IMR-90 (cell line): ENCODE data around the gene SESN2. TPM values are rescaled to one million over a fixed set of nuclear protein-coding genes. Genes with fewer than 3 reads are reported as not detected.

ENCODE experiments used
- ATAC-seq: fragments of 200-7000 bp; cut with Tn5 transposase; 2 replicates; pipeline ENCODE4 v1.9.1; 2020; ENCODE audit warnings: low read depth, mild to moderate bottlenecking, moderate library complexity
- BruUV-seq: library from RNA; stranded (reverse); fragments of 400-500 nt; replicated peaks from 2 replicates; lab custom pipeline; 2021; lab: Mats Ljungman, UMichigan
- CTCF ChIA-PET: fragments of 300-600 bp; formaldehyde crosslinking; extraction: SDS; loops from one replicate; lab custom pipeline; 2021; ENCODE audit warnings: antibody characterized with exemption; lab: Yijun Ruan, JAX
- POLR2A ChIA-PET: fragments of 300-600 bp; sonication (Branson Sonifier 250); formaldehyde crosslinking; loops from one replicate; lab custom pipeline; 2022; ENCODE audit warnings: antibody characterized with exemption; ENCODE audit not compliant: unreplicated experiment; lab: Charles Lee
- DNase-seq: peaks from one replicate; pipeline ENCODE4 v3.0.0; 2013
- H2AFZ ChIP-seq: replicated peaks from 2 replicates; pipeline ENCODE3; 2013; ENCODE audit warnings: low read length, mild to moderate bottlenecking; ENCODE audit not compliant: poor library complexity
- H2AK5ac ChIP-seq: 2 replicates; pipeline ENCODE4 v1.6.1; 2013; ENCODE audit warnings: low read depth, low read length, inconsistent platforms
- H2AK9ac ChIP-seq: replicated peaks from 2 replicates; pipeline ENCODE3; 2013; ENCODE audit warnings: mild to moderate bottlenecking, low read depth, low read length, moderate library complexity; ENCODE audit not compliant: poor library complexity
- H2BK120ac ChIP-seq: 2 replicates; pipeline ENCODE4 v1.6.1; 2013; ENCODE audit warnings: low read depth, low read length, inconsistent platforms
- H2BK15ac ChIP-seq: 3 replicates; pipeline ENCODE4 v1.6.1; 2013; ENCODE audit warnings: low read depth, low read length, inconsistent platforms
- H2BK20ac ChIP-seq: 2 replicates; pipeline ENCODE4 v1.6.1; 2013; ENCODE audit warnings: low read depth, mild to moderate bottlenecking, inconsistent platforms, low read length, moderate library complexity
- H2BK5ac ChIP-seq: 2 replicates; pipeline ENCODE4 v1.6.1; 2013; ENCODE audit warnings: mild to moderate bottlenecking, low read depth, low read length, inconsistent platforms; ENCODE audit not compliant: poor library complexity, severe bottlenecking
- H3K14ac ChIP-seq: replicated peaks from 2 replicates; pipeline ENCODE4 v1.6.1; 2013; ENCODE audit warnings: low read depth, low read length, inconsistent platforms
- H3K18ac ChIP-seq: 2 replicates; pipeline ENCODE4 v1.6.1; 2013; ENCODE audit warnings: low read depth, low read length, control low read depth
- H3K23ac ChIP-seq: 2 replicates; pipeline ENCODE4 v1.6.1; 2013; ENCODE audit warnings: low read depth, low read length, inconsistent platforms
- H3K27ac ChIP-seq: 2 replicates; pipeline ENCODE4 v1.5.1; 2013; ENCODE audit warnings: mild to moderate bottlenecking, control low read depth, low read length; ENCODE audit not compliant: insufficient read depth
- H3K27me3 ChIP-seq: 2 replicates; pipeline ENCODE4 v1.6.1; 2013; ENCODE audit warnings: low read length; ENCODE audit not compliant: control insufficient read depth, insufficient read depth
- H3K36me3 ChIP-seq: 2 replicates; pipeline ENCODE4 v1.6.1; 2013; ENCODE audit warnings: low read length, mixed read lengths; ENCODE audit not compliant: control insufficient read depth, insufficient read depth
- H3K4ac ChIP-seq: 2 replicates; pipeline ENCODE4 v1.6.1; 2013; ENCODE audit warnings: low read depth, low read length, inconsistent platforms
- H3K4me1 ChIP-seq: 2 replicates; pipeline ENCODE4 v1.6.1; 2013; ENCODE audit warnings: low read length, mixed read lengths; ENCODE audit not compliant: control insufficient read depth, insufficient read depth
- H3K4me2 ChIP-seq: 2 replicates; pipeline ENCODE4 v1.6.1; 2013; ENCODE audit warnings: low read depth, mild to moderate bottlenecking, control low read depth, low read length, moderate library complexity
- H3K4me3 ChIP-seq: 2 replicates; pipeline ENCODE4 v1.5.1; 2013; ENCODE audit warnings: low read depth, mild to moderate bottlenecking, control low read depth, low read length, moderate library complexity; ENCODE audit not compliant: insufficient read depth
- H3K56ac ChIP-seq: 2 replicates; pipeline ENCODE4 v1.6.1; 2013; ENCODE audit warnings: low read length, inconsistent platforms; ENCODE audit not compliant: insufficient read depth; ENCODE audit errors: extremely low read depth
- H3K79me1 ChIP-seq, 2 experiments: 2 replicates each; pipeline ENCODE4 v1.6.1; 2013; ENCODE audit warnings: low read length in 2 of 2, inconsistent platforms in 1 of 2, low read depth in 1 of 2
- H3K9ac ChIP-seq: 2 replicates; pipeline ENCODE4 v1.6.1; 2013; ENCODE audit warnings: low read depth, low read length, control low read depth
- H3K9me1 ChIP-seq: 2 replicates; pipeline ENCODE4 v1.6.1; 2013; ENCODE audit warnings: low read length, inconsistent platforms; ENCODE audit not compliant: insufficient read depth
- H3K9me3 ChIP-seq: 2 replicates; pipeline ENCODE4 v1.6.1; 2013; ENCODE audit warnings: low read length; ENCODE audit not compliant: control insufficient read depth, insufficient read depth
- H4K20me1 ChIP-seq: 2 replicates; pipeline ENCODE4 v1.6.1; 2013; ENCODE audit warnings: low read length, inconsistent platforms; ENCODE audit not compliant: insufficient read depth
- H4K5ac ChIP-seq: 2 replicates; pipeline ENCODE4 v1.6.1; 2013; ENCODE audit warnings: mild to moderate bottlenecking, low read depth, low read length, control low read depth
- H4K8ac ChIP-seq, 2 experiments: 2 replicates each; pipeline ENCODE4 v1.6.1; 2013; ENCODE audit warnings: low read depth in 2 of 2, low read length in 2 of 2, control low read depth in 1 of 2, inconsistent platforms in 1 of 2
- H4K91ac ChIP-seq: 2 replicates; pipeline ENCODE4 v1.6.1; 2013; ENCODE audit warnings: low read depth, low read length, inconsistent platforms; ENCODE audit not compliant: insufficient read depth
- FOS ChIP-seq: fragments of 150-350 bp; IDR thresholded peaks from 2 replicates; pipeline ENCODE4 v1.6.1; 2016; ENCODE audit warnings: low read depth, low read length
- MAZ ChIP-seq: IDR thresholded peaks from 2 replicates; pipeline ENCODE4 v1.6.1; 2012; ENCODE audit warnings: low read depth, mild to moderate bottlenecking, low read length, improper control_type of control experiment, moderate library complexity, borderline replicate concordance
- POLR2A ChIP-seq: IDR thresholded peaks from 2 replicates; pipeline ENCODE4 v1.6.1; 2012; ENCODE audit warnings: mild to moderate bottlenecking, low read depth, low read length
- SMC3 ChIP-seq: fragments of 150-350 bp; IDR thresholded peaks from 2 replicates; pipeline ENCODE4 v1.6.1; 2016; ENCODE audit warnings: low read depth, mild to moderate bottlenecking, antibody characterized with exemption, low read length, moderate library complexity
- WGBS, 2 experiments: methylation state at CpG; one replicate each; pipeline versions ENCODE4 v1.1.5 to v1.1.7; 2013; ENCODE audit warnings: missing lambda C conversion rate in 2 of 2; ENCODE audit not compliant: insufficient read length in 1 of 2; ENCODE audit errors: extremely low coverage in 2 of 2; 5-methylcytosine and 5-hydroxymethylcytosine counted together
- dilution Hi-C: fragments of 300-500 bp; cut with HindIII; formaldehyde crosslinking; loops from one replicate; pipeline ENCODE4 v1.14.3; 2018; ENCODE audit warnings: low sequenced_read_pairs; ENCODE audit not compliant: unreplicated experiment
- in situ Hi-C: fragments of 300-500 bp; cut with MboI; formaldehyde crosslinking; loops from 3 replicates; pipeline ENCODE4 v1.14.3; 2019; ENCODE audit warnings: low sequenced_read_pairs, inconsistent platforms, mixed read lengths
- intact Hi-C: fragments of 100-400 bp; cut with micrococcal nuclease; formaldehyde crosslinking; loops from 2 replicates; pipeline ENCODE4 v1.10.0; 2022
- polyA plus RNA-seq, 3 experiments: library from polyadenylated mRNA; depleted of rRNA; stranded (reverse); fragments of >200 nt; gene quantifications; 2 replicates each; pipeline ENCODE4 v1.2.3, GENCODE V29; 2012; ENCODE audit warnings: low replicate concordance in 1 of 3
- total RNA-seq: library from RNA; depleted of rRNA; stranded (reverse); fragments of >200 nt; gene quantifications from 2 replicates; pipeline ENCODE4 v1.2.3, GENCODE V29; 2012

Gene SESN2
- total and polyA plus RNA-seq, 2 of the 4 experiments (the other 2 are of a cell fraction) = 10.2 to 20.9 TPM

GRCh38 chr1:28257736-28258135 is 1.6 kb upstream of the SESN2 start:
- Histone ChIP-seq H3K4me2 (no peak overlapping the region), H3K4me1 (peaks cover 10% of the 10 kb centered on the region), H3K18ac (no peak overlapping the region), H2AFZ (no peak overlapping the region), H2BK20ac (no peak overlapping the region), H3K9me1 (peaks cover 6% of the 10 kb centered on the region), H4K91ac (no peak overlapping the region), H4K8ac (no peak overlapping the region), H2BK15ac (no peak overlapping the region), H4K5ac (no peak overlapping the region), H3K4ac (no peak overlapping the region), H3K9me3 (no peaks in the 10 kb centered on the region), H3K36me3 (peaks cover 2% of the 10 kb centered on the region; the same call in 1 of the 2 replicates), H3K56ac (no peak overlapping the region), H3K79me1 (peaks cover 0 to 24% of the 10 kb centered on the region in 2 experiments; a peak in 2 of 4 replicates), H3K4me3 (no peak overlapping the region), H2BK5ac (no peak overlapping the region), H3K27ac (no peak overlapping the region), H4K20me1 (peaks cover 27% of the 10 kb centered on the region), H2BK120ac (no peak overlapping the region), H3K9ac (no peak overlapping the region), H3K27me3 (no peaks in the 10 kb centered on the region; the same call in 1 of the 2 replicates), H2AK9ac (no peak overlapping the region), H3K23ac (no peak overlapping the region), H2AK5ac (no peak overlapping the region), H3K14ac (no peak overlapping the region)
- dilution Hi-C loops (no loop called here), intact Hi-C loops (no loop called here), in situ Hi-C loops (loop anchor here (10.0 kb wide), 1 partner anchor 347 kb away; no protein-coding TSS in a partner anchor)
- no TSS peak for BruUV-seq
- no peak for DNase-seq
- CTCF ChIA-PET = interaction anchor here (0.6 to 1.4 kb wide), 3 partner anchors 9 to 99 kb away, joined by 4 to 15 read pairs (median 4); no protein-coding TSS in a partner anchor
- POLR2A ChIA-PET = interaction anchor here (0.6 kb wide), 2 partner anchors 252 to 333 kb away, joined by 3 to 5 read pairs; no protein-coding TSS in a partner anchor
- TF ChIP-seq SMC3 (no peak), POLR2A (no peak), MAZ (no peak), FOS (no peak)
- WGBS, 2 experiments = no CpG with 5 or more reads among the region's 4 CpGs
- ATAC-seq = no peak
